Measurements from ENCODE around the gene NFYA.

Gene NFYA

DNA sequence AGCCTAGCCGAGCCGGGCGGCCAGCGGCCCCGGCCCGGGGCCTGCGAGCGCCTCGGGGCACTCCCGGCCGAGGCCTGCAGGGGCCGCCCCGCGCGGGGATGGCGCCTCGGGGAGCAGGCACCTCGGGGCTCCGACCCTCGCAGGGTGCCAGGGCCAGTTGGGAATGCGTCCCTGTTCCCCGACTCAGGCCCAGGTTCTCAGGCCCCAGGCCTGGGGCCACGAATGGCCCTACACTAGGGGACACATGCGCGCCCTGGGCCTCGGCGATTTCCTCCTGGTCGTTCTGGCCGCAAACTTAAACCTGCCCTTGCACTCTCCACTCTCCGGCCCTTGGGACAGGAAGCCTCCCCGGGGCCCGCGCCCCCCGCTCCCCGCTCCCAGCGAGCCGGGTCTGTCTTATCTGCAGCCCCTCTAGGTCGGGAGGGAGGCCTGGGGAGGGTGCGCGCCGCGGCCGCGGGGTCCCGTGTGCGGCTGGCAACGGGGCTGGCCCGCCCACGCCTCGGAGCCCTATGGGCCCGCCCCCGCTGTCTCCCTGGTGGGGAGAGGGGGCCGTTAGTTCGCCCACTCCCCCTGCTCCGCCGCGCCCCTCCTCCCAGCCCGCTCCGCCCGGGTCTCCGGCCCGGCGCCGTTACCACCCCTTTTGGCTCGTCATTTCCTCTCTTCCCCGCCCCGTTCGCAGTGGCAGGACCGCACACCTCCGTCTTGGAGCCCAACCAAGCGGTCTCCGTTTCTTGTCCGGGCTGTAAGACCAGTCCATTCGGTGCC is 611 bp downstream of the NFYA start:
- DNase-seq: peak in 50 of 56 donors; percentile 12 to 74 (median 52)

GRCh38 chr6:41073968-41074691 is 1.4 kb downstream of the NFYA start:
- DNase-seq: no peak

GRCh38 chr6:41074692-41075436 is 2.1 kb downstream of the NFYA start:
- DNase-seq: no peak

- DNase-seq: no peak
These were observed 3.2 kb downstream of the NFYA start for GRCh38 chr6:41075651-41076626.

GRCh38 chr6:41077536-41077935 is 4.8 kb downstream of the NFYA start:
- DNase-seq: no peak

- DNase-seq: no peak
These were observed 5.3 kb downstream of the NFYA start for GRCh38 chr6:41078101-41078500.

DNA sequence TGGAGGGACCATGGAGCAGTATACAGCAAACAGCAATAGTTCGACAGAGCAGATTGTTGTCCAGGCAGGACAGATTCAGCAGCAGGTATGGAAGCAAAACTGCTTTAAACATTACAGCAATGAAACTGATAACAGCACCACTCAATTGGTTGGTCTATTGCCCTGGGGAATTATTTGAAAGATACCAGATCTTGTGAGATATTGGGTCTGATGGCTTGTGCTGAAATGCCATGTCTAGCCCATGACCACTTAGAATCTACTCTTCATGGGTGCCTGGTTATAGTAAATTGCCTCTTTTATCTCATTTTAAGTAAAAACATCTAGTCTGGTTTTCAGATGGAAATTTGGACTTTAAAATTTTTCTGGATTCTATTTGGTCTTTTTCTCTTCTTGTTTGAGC is 6.3 kb downstream of the NFYA start:
- no peak for DNase-seq

DNA sequence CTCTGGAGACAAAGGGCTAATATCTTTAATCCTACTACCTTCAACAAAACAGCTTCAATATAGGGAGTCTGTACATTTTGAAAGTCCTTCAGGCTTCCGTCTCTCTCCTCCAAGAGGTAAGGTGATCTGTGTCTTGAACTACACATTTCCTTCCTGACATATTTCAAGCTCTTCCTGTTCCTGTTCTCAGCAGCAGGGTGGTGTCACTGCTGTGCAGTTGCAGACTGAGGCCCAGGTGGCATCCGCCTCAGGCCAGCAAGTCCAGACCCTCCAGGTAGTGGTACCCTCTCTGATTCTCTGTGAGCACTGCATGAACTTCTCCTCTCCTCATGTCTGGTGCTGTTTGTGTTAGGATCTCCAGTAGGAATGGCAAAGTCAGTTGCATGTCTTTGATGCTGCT is 7.8 kb downstream of the NFYA start:
- no peak for DNase-seq

DNA sequence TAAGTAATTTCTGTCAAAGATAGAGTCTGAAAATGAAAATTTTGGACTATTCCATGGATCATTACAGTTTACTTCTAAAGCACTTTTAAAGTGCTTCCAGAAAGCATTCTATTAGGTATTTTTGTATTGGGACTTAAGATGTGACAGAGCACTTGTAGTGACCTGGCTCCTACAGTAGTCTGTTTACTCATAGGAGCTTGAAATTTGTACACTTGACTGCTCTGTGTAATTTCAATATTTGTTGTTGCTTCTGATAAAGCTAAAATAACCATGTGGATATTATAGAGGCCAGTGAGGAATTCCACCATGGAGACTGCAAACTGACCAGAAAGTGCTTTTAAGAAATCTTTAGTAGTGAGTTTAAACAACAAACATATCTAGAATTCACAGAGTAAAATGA is 10.3 kb downstream of the NFYA start:
- no peak for DNase-seq

DNA sequence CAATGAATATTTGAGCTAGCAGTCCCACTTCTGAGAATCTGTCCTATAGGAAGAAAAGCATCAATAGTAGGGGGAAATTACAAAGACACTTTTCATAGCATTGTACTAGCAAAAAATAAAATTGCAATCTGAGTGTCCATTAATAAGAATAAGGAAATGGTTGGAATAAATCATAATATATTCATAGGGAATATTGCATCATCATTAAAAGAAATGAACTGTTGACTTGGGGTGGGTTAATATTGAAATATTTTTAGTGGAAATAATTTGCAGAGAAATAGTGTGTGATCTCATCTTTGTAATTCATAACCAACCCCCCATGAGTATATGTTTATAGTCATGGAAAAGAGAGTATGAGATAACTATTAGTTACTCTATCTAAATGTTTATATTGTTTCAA is 12.4 kb downstream of the NFYA start:
- DNase-seq: no peak

GRCh38 chr6:41088451-41088850 is 15.7 kb downstream of the NFYA start:
- no peak for DNase-seq

DNA sequence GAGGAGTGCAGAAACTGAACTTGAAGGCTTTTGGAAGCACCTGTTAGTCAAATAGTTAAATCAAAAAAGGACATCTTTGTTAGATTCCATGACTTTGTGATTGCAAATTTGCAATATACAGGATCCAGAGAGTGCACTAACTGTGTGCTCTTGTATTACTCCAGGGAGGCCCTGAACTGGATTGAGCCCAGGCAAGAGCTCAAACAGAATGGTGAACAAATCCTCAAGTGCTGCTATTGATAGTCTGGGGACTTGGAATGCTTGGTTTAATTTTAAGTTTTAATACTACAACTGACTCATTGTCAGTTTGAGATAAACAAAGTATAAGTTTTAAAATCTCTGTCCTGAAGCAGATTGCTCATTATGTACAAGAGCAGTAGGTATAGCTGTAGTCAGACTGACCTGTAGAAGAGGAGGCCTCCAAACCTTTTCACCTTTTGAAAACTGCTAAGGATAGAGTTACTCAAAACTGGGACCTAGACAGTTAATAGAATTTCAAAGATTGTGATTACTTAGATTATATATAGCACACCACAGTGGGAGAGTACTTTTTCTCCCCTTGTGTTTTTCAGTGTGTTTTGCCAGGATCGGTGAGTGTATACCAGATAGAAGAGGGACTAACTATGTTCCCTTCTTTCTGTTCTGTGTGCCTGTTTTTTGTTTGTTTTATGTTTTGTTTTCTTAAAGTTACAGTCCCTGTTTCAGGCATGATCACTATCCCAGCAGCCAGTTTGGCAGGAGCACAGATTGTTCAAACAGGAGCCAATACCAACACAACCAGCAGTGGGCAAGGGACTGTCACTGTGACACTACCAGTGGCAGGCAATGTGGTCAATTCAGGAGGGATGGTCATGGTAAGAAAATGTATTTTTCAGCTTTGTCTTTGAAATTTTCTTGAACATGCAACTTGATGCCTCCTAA is 18.3 kb downstream of the NFYA start:
- DNase-seq: no peak

- DNase-seq: no peak
These were observed 19.8 kb downstream of the NFYA start for GRCh38 chr6:41092421-41093140.

- no peak for DNase-seq
These were observed 21.0 kb downstream of the NFYA start for GRCh38 chr6:41093729-41094128.

GRCh38 chr6:41097467-41098090 is 24.8 kb downstream of the NFYA start:
- no peak for DNase-seq

DNA sequence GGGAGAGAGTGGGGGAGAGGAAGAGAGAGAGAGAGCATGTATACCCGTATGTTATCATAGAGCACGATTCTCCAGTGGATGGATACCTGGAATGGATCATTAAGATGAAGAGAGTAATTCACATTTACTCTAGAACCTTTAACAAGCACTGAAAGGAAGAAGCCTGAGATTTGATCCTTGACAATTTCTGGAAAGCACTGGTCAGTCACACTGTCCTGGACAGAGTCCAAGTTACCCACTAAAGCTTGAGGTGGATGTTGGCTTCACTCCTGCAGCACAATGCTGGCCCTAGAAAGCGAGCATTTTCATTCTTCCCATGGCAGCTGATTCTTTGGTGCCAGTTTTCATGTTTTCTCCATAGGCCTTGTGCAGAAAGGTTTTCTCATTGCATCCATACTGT is 25.6 kb downstream of the NFYA start:
- no peak for DNase-seq

GRCh38 chr6:41100871-41101287 is 28.1 kb downstream of the NFYA start:
- peak in 1 of 56 donors; percentile 2 for DNase-seq

- no peak for DNase-seq
These were observed 31.1 kb downstream of the NFYA start for GRCh38 chr6:41103847-41104246.

DNA sequence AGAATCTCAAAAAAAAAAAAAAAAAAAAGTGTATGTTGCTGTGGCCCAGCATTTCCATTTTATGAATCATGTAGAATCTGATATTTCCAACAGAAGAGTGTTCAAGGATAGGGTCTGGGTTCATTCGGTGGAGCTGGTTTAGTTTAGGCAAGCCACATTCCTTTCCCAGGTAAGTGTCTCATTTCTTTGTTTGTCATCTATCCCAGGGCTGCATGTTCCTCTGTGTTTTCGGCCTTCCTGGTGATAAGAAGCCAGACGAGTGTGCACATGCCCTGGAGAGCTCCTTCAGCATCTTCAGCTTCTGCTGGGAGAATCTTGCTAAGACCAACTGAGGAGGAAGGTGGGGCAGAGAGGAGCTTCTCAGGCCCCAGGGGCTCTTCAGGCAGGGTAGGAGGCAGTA is 38.2 kb downstream of the NFYA start:
- no peak for DNase-seq

Measured in amygdala (tissue), 56 donors.